NCI-H82 treated with DMSO at 0.1 percent for 48 hours (cell line): Measurements from ENCODE around the gene TMEM141.

ENCODE experiments used
- DNase-seq: peaks from one replicate; lab custom pipeline; 2025; ENCODE audit not compliant: unreplicated experiment; lab: John Stamatoyannopoulos, UW

The TMEM141 gene

GRCh38 chr9:136808075-136808805 is 17.1 kb downstream of the TMEM141 start:
- DNase-seq = no peak

GRCh38 chr9:136808806-136809158 is 17.6 kb downstream of the TMEM141 start:
- no peak for DNase-seq

- no peak for DNase-seq
These were observed 23.7 kb downstream of the TMEM141 start for GRCh38 chr9:136814725-136815421.

- no peak for DNase-seq
These were observed 24.3 kb downstream of the TMEM141 start for GRCh38 chr9:136815422-136815782.

- DNase-seq = no peak
These were observed 30.1 kb downstream of the TMEM141 start for GRCh38 chr9:136820971-136821825.

- DNase-seq = no peak
These were observed 30.8 kb downstream of the TMEM141 start for GRCh38 chr9:136821826-136822544.

GRCh38 chr9:136823136-136824046 is 32.2 kb downstream of the TMEM141 start:
- no peak for DNase-seq

GRCh38 chr9:136824496-136825225 is 33.5 kb downstream of the TMEM141 start:
- DNase-seq = no peak

- no peak for DNase-seq
These were observed 34.4 kb downstream of the TMEM141 start for GRCh38 chr9:136825295-136826187.

GRCh38 chr9:136826188-136826541 is 35.0 kb downstream of the TMEM141 start:
- no peak for DNase-seq

GRCh38 chr9:136826703-136827582 is 35.8 kb downstream of the TMEM141 start:
- no peak for DNase-seq

GRCh38 chr9:136827794-136828473 is 36.8 kb downstream of the TMEM141 start:
- DNase-seq = no peak

- DNase-seq = no peak
These were observed 37.5 kb downstream of the TMEM141 start for GRCh38 chr9:136828474-136829140.

GRCh38 chr9:136829412-136829811 is 38.3 kb downstream of the TMEM141 start:
- no peak for DNase-seq

- no peak for DNase-seq
These were observed 39.1 kb downstream of the TMEM141 start for GRCh38 chr9:136829981-136830885.
